Endothelial cell of umbilical vein (primary cell): Measurements from ENCODE around the gene SLC46A1. TPM values are rescaled to one million over a fixed set of nuclear protein-coding genes. Genes with fewer than 3 reads are reported as not detected.
A peak's percentile ranks its signal among the peaks of the same experiment; 100 is the strongest.

ENCODE experiments used
- BruUV-seq: library from RNA; stranded (reverse); fragments of 400-500 nt; replicated peaks from 2 replicates; lab custom pipeline; 2021; lab: Mats Ljungman, UMichigan
- CTCF ChIA-PET: fragments of 300-600, 350-600 bp; sonication (Branson Sonifier 250); formaldehyde crosslinking; loops from one replicate; lab custom pipeline; 2021; ENCODE audit warnings: antibody characterized with exemption, inconsistent platforms; lab: Charles Lee
- POLR2A ChIA-PET: fragments of 300-600, 350-600 bp; sonication (Branson Sonifier 250); formaldehyde crosslinking; loops from one replicate; lab custom pipeline; 2021; ENCODE audit warnings: antibody characterized with exemption, inconsistent platforms; lab: Charles Lee
- DNase-seq: peaks from one replicate; pipeline ENCODE4 v3.0.0-alpha.2; 2011; ENCODE audit warnings: low read depth, low spot score
- FAIRE-seq: peaks from 2 replicates; lab custom pipeline; 2011; peaks lifted over from hg19 to GRCh38; lab: Jason Lieb, UNC
- H2AFZ ChIP-seq: 2 replicates; pipeline ENCODE4 v1.6.0; 2012; ENCODE audit warnings: low read depth, low read length, control low read depth, inconsistent platforms
- H3K27ac ChIP-seq: 2 replicates; pipeline ENCODE4 v1.5.1; 2011; ENCODE audit warnings: low read depth, mild to moderate bottlenecking, control low read depth, low read length, moderate library complexity; ENCODE audit not compliant: insufficient read depth
- H3K27me3 ChIP-seq, 2 experiments: 2 replicates each; pipeline versions ENCODE4 v1.6.0 to v1.6.1; 2011; ENCODE audit warnings: low read length in 2 of 2, mixed read lengths in 1 of 2; ENCODE audit not compliant: control insufficient read depth in 2 of 2, insufficient read depth in 2 of 2
- H3K36me3 ChIP-seq, 2 experiments: 2 replicates in 1 of 2; 3 replicates in 1 of 2; pipeline ENCODE4 v1.5.1; 2011; ENCODE audit warnings: low read length in 2 of 2, mild to moderate bottlenecking in 1 of 2, moderate library complexity in 1 of 2; ENCODE audit not compliant: control insufficient read depth in 2 of 2, insufficient read depth in 2 of 2; ENCODE audit errors: extremely low read depth in 1 of 2
- H3K4me1 ChIP-seq: 3 replicates; pipeline ENCODE4 v1.5.1; 2011; ENCODE audit warnings: mild to moderate bottlenecking, low read length; ENCODE audit not compliant: control insufficient read depth, insufficient read depth; ENCODE audit errors: extremely low read depth
- H3K4me2 ChIP-seq: 2 replicates; pipeline ENCODE4 v1.6.1; 2011; ENCODE audit warnings: low read length, control low read depth, mixed read lengths; ENCODE audit not compliant: insufficient read depth
- H3K4me3 ChIP-seq, 3 experiments: fragments of 200-600 bp in 1 of 3; sonication (generic), shearing (Covaris generic) in 1 of 3; replicated peaks in 1 of 3; 2 replicates each; pipeline ENCODE4 v1.5.1; 2011 to 2016; ENCODE audit warnings: control low read depth in 3 of 3, low read length in 3 of 3, mild to moderate bottlenecking in 2 of 3, inconsistent platforms in 1 of 3, low read depth in 1 of 3, moderate library complexity in 1 of 3; ENCODE audit not compliant: insufficient read depth in 1 of 3
- H3K79me2 ChIP-seq: 2 replicates; pipeline ENCODE4 v1.6.0; 2012; ENCODE audit warnings: low read length, inconsistent platforms; ENCODE audit not compliant: control insufficient read depth, insufficient read depth
- H3K9ac ChIP-seq: replicated peaks from 2 replicates; pipeline ENCODE3; 2011; ENCODE audit warnings: low read length, control low read depth; ENCODE audit not compliant: insufficient read depth; ENCODE audit errors: extremely low read depth
- H3K9me1 ChIP-seq: replicated peaks from 3 replicates; pipeline ENCODE4 v1.6.0; 2011; ENCODE audit warnings: mild to moderate bottlenecking, low read length; ENCODE audit not compliant: control insufficient read depth, insufficient read depth; ENCODE audit errors: extremely low read depth
- H3K9me3 ChIP-seq: replicated peaks from 2 replicates; pipeline ENCODE4 v1.5.1; 2012; ENCODE audit warnings: low read length, inconsistent platforms; ENCODE audit not compliant: control insufficient read depth, insufficient read depth
- H4K20me1 ChIP-seq: replicated peaks from 2 replicates; pipeline ENCODE3; 2011; ENCODE audit warnings: mild to moderate bottlenecking, low read length; ENCODE audit not compliant: control insufficient read depth, insufficient read depth; ENCODE audit errors: extremely low read depth
- CTCF ChIP-seq, 2 donors: IDR thresholded peaks; 1 replicate in 1 of 2; 2 replicates in 1 of 2; pipeline ENCODE4 v1.5.1; 2011; ENCODE audit warnings: low read length in 2 of 2, mild to moderate bottlenecking in 2 of 2, moderate library complexity in 2 of 2, control low read depth in 1 of 2, inconsistent platforms in 1 of 2, low read depth in 1 of 2; ENCODE audit not compliant: insufficient read depth in 1 of 2; ENCODE audit errors: extremely low read depth in 1 of 2
- EZH2 ChIP-seq: IDR thresholded peaks from 2 replicates; pipeline ENCODE4 v1.6.1; 2012; ENCODE audit warnings: borderline replicate concordance, low read depth, mild to moderate bottlenecking, moderate library complexity, low read length, inconsistent platforms; ENCODE audit not compliant: severe bottlenecking
- FOS ChIP-seq: IDR thresholded peaks from 2 replicates; pipeline ENCODE4 v1.6.1; 2011; ENCODE audit warnings: mild to moderate bottlenecking, low read length, moderate library complexity, borderline replicate concordance; ENCODE audit not compliant: insufficient read depth
- GATA2 ChIP-seq: IDR thresholded peaks from 2 replicates; pipeline ENCODE4 v1.7.0; 2011; ENCODE audit warnings: low read depth, mild to moderate bottlenecking, moderate library complexity, mixed read lengths, low read length; ENCODE audit not compliant: insufficient read length, insufficient read depth
- JUN ChIP-seq: IDR thresholded peaks from 2 replicates; pipeline ENCODE4 v1.6.1; 2011; ENCODE audit warnings: borderline replicate concordance, low read depth; ENCODE audit not compliant: insufficient read length, insufficient read depth
- MAX ChIP-seq: IDR thresholded peaks from 2 replicates; pipeline ENCODE4 v1.6.1; 2011; ENCODE audit not compliant: insufficient read depth, insufficient read length
- MYC ChIP-seq: IDR thresholded peaks from one replicate; pipeline ENCODE4 v1.6.1; 2011; ENCODE audit warnings: mild to moderate bottlenecking, low read depth, low read length
- POLR2A ChIP-seq: IDR thresholded peaks from 2 replicates; pipeline ENCODE4 v1.6.1; 2012; ENCODE audit warnings: low read depth, mild to moderate bottlenecking, control low read depth, low read length
- POLR2AphosphoS5 ChIP-seq: IDR thresholded peaks from 2 replicates; pipeline ENCODE4 v1.6.1; 2012; ENCODE audit warnings: low read depth, mild to moderate bottlenecking, control low read depth, low read length, moderate library complexity; ENCODE audit not compliant: insufficient read depth
- dilution Hi-C: fragments of 300-500 bp; cut with MboI; formaldehyde crosslinking; loops from one replicate; pipeline ENCODE4 v1.15.0; 2019; ENCODE audit warnings: low sequenced_read_pairs; ENCODE audit not compliant: extremely low pct_ligation_motif_present
- intact Hi-C: fragments of 100-400 bp; cut with micrococcal nuclease; formaldehyde crosslinking; loops from one replicate; pipeline ENCODE4 v1.10.0; 2022
- polyA plus RNA-seq, 4 experiments: library from polyadenylated mRNA; depleted of rRNA in 3 of 4; stranded (reverse) in 3 of 4; unstranded in 1 of 4; fragments of >200 nt; gene quantifications; 2 replicates each; pipeline versions ENCODE4 v1.2.1 to v1.2.3, GENCODE V29; 2011 to 2012; ENCODE audit warnings: missing spikeins in 1 of 4
- total RNA-seq: library from RNA; stranded (reverse); gene quantifications from 2 replicates; pipeline ENCODE4 v1.2.3, GENCODE V29; 2021

The SLC46A1 gene
- total and polyA plus RNA-seq, 2 donors (not counting 3 experiments of a cell fraction or from before 2014, with no cell fraction given): 2.6 to 4.1 TPM

GRCh38 chr17:28394337-28395116, 11.5 kb downstream of the SLC46A1 start:
- dilution Hi-C loops: no loop called here

More at GRCh38 chr17:28394337-28395116, 11.5 kb downstream of the SLC46A1 start:
- Histone ChIP-seq H3K9me1 (no peaks in the 10 kb centered on the region), H2AFZ (no peak overlapping the region), H3K9ac (no peak overlapping the region), H3K4me2 (no peak overlapping the region), H4K20me1 (no peaks in the 10 kb centered on the region), H3K4me1 (peaks cover 4% of the 10 kb centered on the region), H3K27me3 (no peaks in the 10 kb centered on the region), H3K4me3 (no peak overlapping the region), H3K27ac (peak overlapping the region; percentile 44), H3K79me2 (no peaks in the 10 kb centered on the region), H3K9me3 (no peaks in the 10 kb centered on the region), H3K36me3 (no peaks in the 10 kb centered on the region)
- TSS peak; percentile 81 for BruUV-seq
- intact Hi-C loops: no loop called here
- FAIRE-seq (peak; percentile 81), DNase-seq (peak; percentile 73)
- TF ChIP-seq GATA2: peak; percentile 27
- TF ChIP-seq POLR2AphosphoS5: no peak
- no peak for TF ChIP-seq MAX
- no peak for TF ChIP-seq MYC
- no peak for TF ChIP-seq POLR2A
- no peak for TF ChIP-seq CTCF (IDR thresholded peaks at IDR 0.05; ENCODE audit: extremely low read depth in 1 of 2, insufficient read depth in 1 of 2, low read depth in 1 of 2, low read length in 2 of 2)
- peak; percentile 68 for TF ChIP-seq JUN
- no peak for TF ChIP-seq EZH2
- TF ChIP-seq FOS: peak; percentile 31
- CTCF ChIA-PET: interaction anchor here (0.8 to 2.1 kb wide), 5 partner anchors 8 to 28 kb away, joined by 3 to 11 read pairs (median 3); no protein-coding TSS in a partner anchor
- POLR2A ChIA-PET: interaction anchor here (1.0 kb wide), 1 partner anchor 37 kb away, joined by 3 read pairs; the partner anchor contains the start of gene POLDIP2
